ENCODE measurements around the gene TAX1BP1.

GRCh38 chr7:27876756-27877155 is 136.8 kb downstream of the TAX1BP1 start:
- TF ChIP-seq CTCF (IDR thresholded peaks at IDR 0.05; ENCODE audit: low read depth, low read length) (no peak), MAX (IDR thresholded peaks at IDR 0.05; ENCODE audit: low read depth, low read length) (no peak), POLR2A (IDR thresholded peaks at IDR 0.05; ENCODE audit: extremely low read depth, insufficient read length) (no peak), MYC (IDR thresholded peaks at IDR 0.05; ENCODE audit: low read depth, low read length) (no peak)

Measured in NB4 (cell line).